K562 (cell line): ENCODE data around the gene UTP20.

Experiments used
- CBX5 ChIP-seq: IDR thresholded peaks from 2 replicates; pipeline ENCODE4 v1.6.1; 2014; ENCODE audit warnings: low read depth, borderline replicate concordance
- EGR1 ChIP-seq: fragments of 450-650 bp; conservative IDR thresholded peaks from 2 replicates; pipeline ENCODE4 v1.6.1; 2017; ENCODE audit warnings: mild to moderate bottlenecking
- EZH2 ChIP-seq: IDR thresholded peaks from 2 replicates; pipeline ENCODE4 v1.6.1; 2012; ENCODE audit warnings: low read depth, mild to moderate bottlenecking, inconsistent platforms, low read length, borderline replicate concordance
- TCF3 ChIP-seq: sonication (generic); formaldehyde crosslinking; IDR thresholded peaks from 2 replicates; pipeline ENCODE4 v1.4.0; 2020; ENCODE audit warnings: mild to moderate bottlenecking, missing genetic modification reagents
- ZNF232 ChIP-seq: sonication (generic); formaldehyde crosslinking; IDR thresholded peaks from 2 replicates; pipeline ENCODE4 v1.8.0; 2022; ENCODE audit warnings: mild to moderate bottlenecking, missing genetic modification reagents
- TF ChIP-seq, protein P1 (sequence below), 2 experiments: fragments of 200-800 bp in 1 of 2; sonication (Bioruptor generic) in 1 of 2; sonication (generic) in 1 of 2; formaldehyde crosslinking in 1 of 2; IDR thresholded peaks in 1 of 2; conservative IDR thresholded peaks in 1 of 2; 2 replicates each; pipeline versions ENCODE4 v1.5.0 to v1.6.1; 2016 to 2020; ENCODE audit warnings: missing compliant biosample characterization in 1 of 2, missing genetic modification characterization in 1 of 2, missing genetic modification reagents in 1 of 2
- TF ChIP-seq, protein P2 (sequence below), 2 experiments: fragments of 450-650 bp; formaldehyde crosslinking in 1 of 2; IDR thresholded peaks; 2 replicates each; pipeline versions ENCODE4 v1.4.0 to v1.6.1; 2014 to 2020; ENCODE audit warnings: mild to moderate bottlenecking in 2 of 2, borderline replicate concordance in 1 of 2, low read depth in 1 of 2
- TF ChIP-seq, protein P3 (sequence below): sonication (generic); formaldehyde crosslinking; IDR thresholded peaks from 2 replicates; pipeline ENCODE4 v1.8.0; 2022; ENCODE audit warnings: missing genetic modification reagents, mild to moderate bottlenecking, borderline replicate concordance

DNA sequence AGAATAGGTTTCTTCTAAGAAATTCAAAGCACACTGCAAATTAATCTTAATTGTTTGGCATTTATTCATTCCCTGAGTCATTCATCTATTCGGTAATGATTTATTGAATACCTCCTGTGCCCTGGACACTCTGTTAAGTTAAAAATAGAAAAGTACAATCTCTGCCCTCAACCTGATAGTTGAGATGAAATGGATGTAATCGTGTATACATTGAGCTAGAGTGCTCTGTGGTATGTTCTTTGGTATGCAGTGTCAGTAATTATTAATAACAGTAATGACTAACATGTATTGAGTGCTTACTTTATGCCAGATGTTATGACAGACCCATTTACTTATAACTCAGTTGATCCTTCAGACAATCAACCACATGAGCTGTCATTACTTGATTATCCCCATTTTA is 47.6 kb downstream of the UTP20 start:
- TF ChIP-seq EZH2 (no peak), EGR1 (no peak), ZNF232 (CRISPR knock-in tag) (no peak), CBX5 (no peak), TCF3 (CRISPR knock-in tag) (no peak)
- TF ChIP-seq, protein P1, sequence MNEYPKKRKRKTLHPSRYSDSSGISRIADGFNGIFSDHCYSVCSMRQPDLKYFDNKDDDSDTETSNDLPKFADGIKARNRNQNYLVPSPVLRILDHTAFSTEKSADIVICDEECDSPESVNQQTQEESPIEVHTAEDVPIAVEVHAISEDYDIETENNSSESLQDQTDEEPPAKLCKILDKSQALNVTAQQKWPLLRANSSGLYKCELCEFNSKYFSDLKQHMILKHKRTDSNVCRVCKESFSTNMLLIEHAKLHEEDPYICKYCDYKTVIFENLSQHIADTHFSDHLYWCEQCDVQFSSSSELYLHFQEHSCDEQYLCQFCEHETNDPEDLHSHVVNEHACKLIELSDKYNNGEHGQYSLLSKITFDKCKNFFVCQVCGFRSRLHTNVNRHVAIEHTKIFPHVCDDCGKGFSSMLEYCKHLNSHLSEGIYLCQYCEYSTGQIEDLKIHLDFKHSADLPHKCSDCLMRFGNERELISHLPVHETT (CRISPR knock-in tag; conservative IDR thresholded peaks at IDR 0.05 in 1 of 2, IDR thresholded peaks at IDR 0.05 in 1 of 2), result no peak
- TF ChIP-seq, protein P2, sequence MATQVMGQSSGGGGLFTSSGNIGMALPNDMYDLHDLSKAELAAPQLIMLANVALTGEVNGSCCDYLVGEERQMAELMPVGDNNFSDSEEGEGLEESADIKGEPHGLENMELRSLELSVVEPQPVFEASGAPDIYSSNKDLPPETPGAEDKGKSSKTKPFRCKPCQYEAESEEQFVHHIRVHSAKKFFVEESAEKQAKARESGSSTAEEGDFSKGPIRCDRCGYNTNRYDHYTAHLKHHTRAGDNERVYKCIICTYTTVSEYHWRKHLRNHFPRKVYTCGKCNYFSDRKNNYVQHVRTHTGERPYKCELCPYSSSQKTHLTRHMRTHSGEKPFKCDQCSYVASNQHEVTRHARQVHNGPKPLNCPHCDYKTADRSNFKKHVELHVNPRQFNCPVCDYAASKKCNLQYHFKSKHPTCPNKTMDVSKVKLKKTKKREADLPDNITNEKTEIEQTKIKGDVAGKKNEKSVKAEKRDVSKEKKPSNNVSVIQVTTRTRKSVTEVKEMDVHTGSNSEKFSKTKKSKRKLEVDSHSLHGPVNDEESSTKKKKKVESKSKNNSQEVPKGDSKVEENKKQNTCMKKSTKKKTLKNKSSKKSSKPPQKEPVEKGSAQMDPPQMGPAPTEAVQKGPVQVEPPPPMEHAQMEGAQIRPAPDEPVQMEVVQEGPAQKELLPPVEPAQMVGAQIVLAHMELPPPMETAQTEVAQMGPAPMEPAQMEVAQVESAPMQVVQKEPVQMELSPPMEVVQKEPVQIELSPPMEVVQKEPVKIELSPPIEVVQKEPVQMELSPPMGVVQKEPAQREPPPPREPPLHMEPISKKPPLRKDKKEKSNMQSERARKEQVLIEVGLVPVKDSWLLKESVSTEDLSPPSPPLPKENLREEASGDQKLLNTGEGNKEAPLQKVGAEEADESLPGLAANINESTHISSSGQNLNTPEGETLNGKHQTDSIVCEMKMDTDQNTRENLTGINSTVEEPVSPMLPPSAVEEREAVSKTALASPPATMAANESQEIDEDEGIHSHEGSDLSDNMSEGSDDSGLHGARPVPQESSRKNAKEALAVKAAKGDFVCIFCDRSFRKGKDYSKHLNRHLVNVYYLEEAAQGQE (IDR thresholded peaks at IDR 0.05; ENCODE audit: borderline replicate concordance), result no peak
- TF ChIP-seq, protein P2 (CRISPR knock-in tag; IDR thresholded peaks at IDR 0.05; ENCODE audit: low read depth), result no peak
- TF ChIP-seq, protein P3, sequence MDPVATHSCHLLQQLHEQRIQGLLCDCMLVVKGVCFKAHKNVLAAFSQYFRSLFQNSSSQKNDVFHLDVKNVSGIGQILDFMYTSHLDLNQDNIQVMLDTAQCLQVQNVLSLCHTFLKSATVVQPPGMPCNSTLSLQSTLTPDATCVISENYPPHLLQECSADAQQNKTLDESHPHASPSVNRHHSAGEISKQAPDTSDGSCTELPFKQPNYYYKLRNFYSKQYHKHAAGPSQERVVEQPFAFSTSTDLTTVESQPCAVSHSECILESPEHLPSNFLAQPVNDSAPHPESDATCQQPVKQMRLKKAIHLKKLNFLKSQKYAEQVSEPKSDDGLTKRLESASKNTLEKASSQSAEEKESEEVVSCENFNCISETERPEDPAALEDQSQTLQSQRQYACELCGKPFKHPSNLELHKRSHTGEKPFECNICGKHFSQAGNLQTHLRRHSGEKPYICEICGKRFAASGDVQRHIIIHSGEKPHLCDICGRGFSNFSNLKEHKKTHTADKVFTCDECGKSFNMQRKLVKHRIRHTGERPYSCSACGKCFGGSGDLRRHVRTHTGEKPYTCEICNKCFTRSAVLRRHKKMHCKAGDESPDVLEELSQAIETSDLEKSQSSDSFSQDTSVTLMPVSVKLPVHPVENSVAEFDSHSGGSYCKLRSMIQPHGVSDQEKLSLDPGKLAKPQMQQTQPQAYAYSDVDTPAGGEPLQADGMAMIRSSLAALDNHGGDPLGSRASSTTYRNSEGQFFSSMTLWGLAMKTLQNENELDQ (CRISPR knock-in tag), result no peak
